GM18909 (cell line): ENCODE measurements around the gene VDR.
"Not testable (repeated sequence)": the region's sequence is repeated elsewhere in the genome, so short reads cannot be mapped to it uniquely, and the experiment has no call there.

Experiments
- ATAC-seq: cut with Tn5 transposase; IDR thresholded peaks from one replicate; pipeline ENCODE4 v1.9.1; 2021; ENCODE audit warnings: mild to moderate bottlenecking; ENCODE audit not compliant: unreplicated experiment, poor library complexity

Gene VDR

GRCh38 chr12:47852096-47852571 is 52.7 kb downstream of the VDR start:
- no peak for ATAC-seq

GRCh38 chr12:47851303-47851952 is 53.4 kb downstream of the VDR start:
- no peak for ATAC-seq

- no peak for ATAC-seq
These were observed 54.4 kb downstream of the VDR start for GRCh38 chr12:47850153-47851084.

GRCh38 chr12:47849261-47849660 is 55.5 kb downstream of the VDR start:
- ATAC-seq, result no peak

- ATAC-seq, result no peak
These were observed 55.9 kb downstream of the VDR start for GRCh38 chr12:47848853-47849252.

- ATAC-seq, result no peak
These were observed 58.3 kb downstream of the VDR start for GRCh38 chr12:47846294-47846996.

GRCh38 chr12:47845081-47845480 is 59.7 kb downstream of the VDR start:
- ATAC-seq, result no peak

GRCh38 chr12:47844264-47845019 is 60.4 kb downstream of the VDR start:
- ATAC-seq, result no peak

- no peak for ATAC-seq
These were observed 61.4 kb downstream of the VDR start for GRCh38 chr12:47843226-47843980.

- ATAC-seq, result not testable (repeated sequence)
These were observed 62.3 kb downstream of the VDR start for GRCh38 chr12:47842543-47842942.

GRCh38 chr12:47841910-47842309 is 62.9 kb downstream of the VDR start:
- ATAC-seq, result no peak

GRCh38 chr12:47841501-47841900 is 63.3 kb downstream of the VDR start:
- no peak for ATAC-seq

- no peak for ATAC-seq
These were observed 64.2 kb downstream of the VDR start for GRCh38 chr12:47840571-47840970.

GRCh38 chr12:47839214-47839876 is 65.4 kb downstream of the VDR start:
- ATAC-seq, result no peak

- no peak for ATAC-seq
These were observed 66.4 kb downstream of the VDR start for GRCh38 chr12:47838286-47838931.

- ATAC-seq, result no peak
These were observed 67.3 kb downstream of the VDR start for GRCh38 chr12:47837190-47838171.

- no peak for ATAC-seq
These were observed 69.0 kb downstream of the VDR start for GRCh38 chr12:47835831-47836155.
